ENCODE results near the gene PIK3AP1.

- TF ChIP-seq, protein P1, sequence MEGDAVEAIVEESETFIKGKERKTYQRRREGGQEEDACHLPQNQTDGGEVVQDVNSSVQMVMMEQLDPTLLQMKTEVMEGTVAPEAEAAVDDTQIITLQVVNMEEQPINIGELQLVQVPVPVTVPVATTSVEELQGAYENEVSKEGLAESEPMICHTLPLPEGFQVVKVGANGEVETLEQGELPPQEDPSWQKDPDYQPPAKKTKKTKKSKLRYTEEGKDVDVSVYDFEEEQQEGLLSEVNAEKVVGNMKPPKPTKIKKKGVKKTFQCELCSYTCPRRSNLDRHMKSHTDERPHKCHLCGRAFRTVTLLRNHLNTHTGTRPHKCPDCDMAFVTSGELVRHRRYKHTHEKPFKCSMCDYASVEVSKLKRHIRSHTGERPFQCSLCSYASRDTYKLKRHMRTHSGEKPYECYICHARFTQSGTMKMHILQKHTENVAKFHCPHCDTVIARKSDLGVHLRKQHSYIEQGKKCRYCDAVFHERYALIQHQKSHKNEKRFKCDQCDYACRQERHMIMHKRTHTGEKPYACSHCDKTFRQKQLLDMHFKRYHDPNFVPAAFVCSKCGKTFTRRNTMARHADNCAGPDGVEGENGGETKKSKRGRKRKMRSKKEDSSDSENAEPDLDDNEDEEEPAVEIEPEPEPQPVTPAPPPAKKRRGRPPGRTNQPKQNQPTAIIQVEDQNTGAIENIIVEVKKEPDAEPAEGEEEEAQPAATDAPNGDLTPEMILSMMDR (IDR thresholded peaks at IDR 0.05) = no peak
- TF ChIP-seq POLR2A (IDR thresholded peaks at IDR 0.05) = no peak
Observed at GRCh38 chr10:96588060-96588554, 132.2 kb downstream of the PIK3AP1 start.
